GM19025 (cell line): ENCODE data around the gene ARHGAP45.

Source experiments
- ATAC-seq: cut with Tn5 transposase; IDR thresholded peaks from one replicate; pipeline ENCODE4 v1.9.1; 2021; ENCODE audit warnings: mild to moderate bottlenecking, low read depth, moderate library complexity; ENCODE audit not compliant: unreplicated experiment

The ARHGAP45 gene

GRCh38 chr19:1085053-1085658 lies 18.2 kb downstream of the ARHGAP45 start:
- no peak for ATAC-seq

- no peak for ATAC-seq
Measured at GRCh38 chr19:1085676-1086442, 18.9 kb downstream of the ARHGAP45 start.

GRCh38 chr19:1086613-1087012 lies 19.6 kb downstream of the ARHGAP45 start:
- no peak for ATAC-seq

- no peak for ATAC-seq
Measured at GRCh38 chr19:1087813-1088415, 20.9 kb downstream of the ARHGAP45 start.

- ATAC-seq, result no peak
Measured at GRCh38 chr19:1088416-1089010, 21.5 kb downstream of the ARHGAP45 start.

GRCh38 chr19:1089126-1089771 lies 22.3 kb downstream of the ARHGAP45 start:
- ATAC-seq, result no peak

- ATAC-seq, result no peak
Measured at GRCh38 chr19:1089891-1090290, 22.9 kb downstream of the ARHGAP45 start.

GRCh38 chr19:1090731-1091543 lies 24.0 kb downstream of the ARHGAP45 start:
- ATAC-seq, result no peak

- ATAC-seq, result no peak
Measured at GRCh38 chr19:1091544-1092175, 24.7 kb downstream of the ARHGAP45 start.

- ATAC-seq, result no peak
Measured at GRCh38 chr19:1093330-1093729, 26.4 kb downstream of the ARHGAP45 start.

GRCh38 chr19:1093811-1094553 lies 27.0 kb downstream of the ARHGAP45 start:
- no peak for ATAC-seq

- ATAC-seq, result no peak
Measured at GRCh38 chr19:1094655-1094977, 27.6 kb downstream of the ARHGAP45 start.

- peak; percentile 80 for ATAC-seq
Measured at GRCh38 chr19:1094978-1095701, 28.2 kb downstream of the ARHGAP45 start, which contains the start of gene POLR2E. TSS of gene POLR2E (minus strand) at chr19:1095375. CDS start at chr19:1095315, 60 bp downstream.

GRCh38 chr19:1097810-1098176 lies 30.8 kb downstream of the ARHGAP45 start:
- ATAC-seq, result no peak

GRCh38 chr19:1098177-1099051 lies 31.4 kb downstream of the ARHGAP45 start:
- no peak for ATAC-seq

- ATAC-seq, result no peak
Measured at GRCh38 chr19:1101337-1101698, 34.4 kb downstream of the ARHGAP45 start.

GRCh38 chr19:1102407-1103131 lies 35.6 kb downstream of the ARHGAP45 start:
- ATAC-seq, result peak; percentile 27
